T-helper 9 cell (primary cell): ENCODE data around the gene RAI14.
"Not testable (repeated sequence)": the region's sequence is repeated elsewhere in the genome, so short reads cannot be mapped to it uniquely, and the experiment has no call there.

Experiments
- DNase-seq: peaks from one replicate; pipeline ENCODE4 v3.0.0-alpha.2; 2020

The RAI14 gene

GRCh38 chr5:34700078-34700452 is 43.9 kb downstream of the RAI14 start:
- DNase-seq, result no peak

- DNase-seq, result not testable (repeated sequence)
These were observed 45.3 kb downstream of the RAI14 start for GRCh38 chr5:34701442-34701841.

GRCh38 chr5:34703767-34704713 is 47.9 kb downstream of the RAI14 start:
- DNase-seq, result no peak

GRCh38 chr5:34706084-34706483 is 50.0 kb downstream of the RAI14 start:
- DNase-seq, result no peak

GRCh38 chr5:34707451-34708107 is 51.5 kb downstream of the RAI14 start:
- DNase-seq, result no peak

GRCh38 chr5:34708777-34709176 is 52.6 kb downstream of the RAI14 start:
- no peak for DNase-seq

- no peak for DNase-seq
These were observed 53.9 kb downstream of the RAI14 start for GRCh38 chr5:34709861-34710673.

- no peak for DNase-seq
These were observed 56.4 kb downstream of the RAI14 start for GRCh38 chr5:34712565-34712964.

GRCh38 chr5:34715711-34716110 is 59.6 kb downstream of the RAI14 start:
- DNase-seq, result no peak

GRCh38 chr5:34716986-34717385 is 60.9 kb downstream of the RAI14 start:
- DNase-seq, result no peak

- DNase-seq, result no peak
These were observed 61.5 kb downstream of the RAI14 start for GRCh38 chr5:34717426-34718327.

GRCh38 chr5:34718516-34718915 is 62.4 kb downstream of the RAI14 start:
- DNase-seq, result no peak

GRCh38 chr5:34719029-34719428 is 62.9 kb downstream of the RAI14 start:
- DNase-seq, result no peak

- DNase-seq, result no peak
These were observed 65.2 kb downstream of the RAI14 start for GRCh38 chr5:34721327-34721726.

GRCh38 chr5:34722183-34722582 is 66.1 kb downstream of the RAI14 start:
- no peak for DNase-seq

- no peak for DNase-seq
These were observed 68.6 kb downstream of the RAI14 start for GRCh38 chr5:34724741-34725140.

GRCh38 chr5:34727166-34727749 is 71.1 kb downstream of the RAI14 start:
- not testable (repeated sequence) for DNase-seq

GRCh38 chr5:34728236-34728635 is 72.1 kb downstream of the RAI14 start:
- DNase-seq, result no peak

GRCh38 chr5:34731435-34732232 is 75.5 kb downstream of the RAI14 start:
- no peak for DNase-seq

- DNase-seq, result no peak
These were observed 78.2 kb downstream of the RAI14 start for GRCh38 chr5:34734326-34734725.
